Endothelial cell of umbilical vein (primary cell): Measurements from ENCODE around the gene DAB2. TPM values are rescaled to one million over a fixed set of nuclear protein-coding genes. Genes with fewer than 3 reads are reported as not detected.

Experiments used
- BruUV-seq: library from RNA; stranded (reverse); fragments of 400-500 nt; replicated peaks from 2 replicates; lab custom pipeline; 2021; lab: Mats Ljungman, UMichigan
- CTCF ChIA-PET: fragments of 300-600, 350-600 bp; sonication (Branson Sonifier 250); formaldehyde crosslinking; loops from one replicate; lab custom pipeline; 2021; ENCODE audit warnings: antibody characterized with exemption, inconsistent platforms; lab: Charles Lee
- POLR2A ChIA-PET: fragments of 300-600, 350-600 bp; sonication (Branson Sonifier 250); formaldehyde crosslinking; loops from one replicate; lab custom pipeline; 2021; ENCODE audit warnings: antibody characterized with exemption, inconsistent platforms; lab: Charles Lee
- DNase-seq: peaks from one replicate; pipeline ENCODE4 v3.0.0-alpha.2; 2011; ENCODE audit warnings: low read depth, low spot score
- FAIRE-seq: peaks from 2 replicates; lab custom pipeline; 2011; peaks lifted over from hg19 to GRCh38; lab: Jason Lieb, UNC
- H2AFZ ChIP-seq: 2 replicates; pipeline ENCODE4 v1.6.0; 2012; ENCODE audit warnings: low read depth, low read length, control low read depth, inconsistent platforms
- H3K27ac ChIP-seq: 2 replicates; pipeline ENCODE4 v1.5.1; 2011; ENCODE audit warnings: low read depth, mild to moderate bottlenecking, control low read depth, low read length, moderate library complexity; ENCODE audit not compliant: insufficient read depth
- H3K27me3 ChIP-seq, 2 experiments: 2 replicates each; pipeline versions ENCODE4 v1.6.0 to v1.6.1; 2011; ENCODE audit warnings: low read length in 2 of 2, mixed read lengths in 1 of 2; ENCODE audit not compliant: control insufficient read depth in 2 of 2, insufficient read depth in 2 of 2
- H3K36me3 ChIP-seq, 2 experiments: 2 replicates in 1 of 2; 3 replicates in 1 of 2; pipeline ENCODE4 v1.5.1; 2011; ENCODE audit warnings: low read length in 2 of 2, mild to moderate bottlenecking in 1 of 2, moderate library complexity in 1 of 2; ENCODE audit not compliant: control insufficient read depth in 2 of 2, insufficient read depth in 2 of 2; ENCODE audit errors: extremely low read depth in 1 of 2
- H3K4me1 ChIP-seq: 3 replicates; pipeline ENCODE4 v1.5.1; 2011; ENCODE audit warnings: mild to moderate bottlenecking, low read length; ENCODE audit not compliant: control insufficient read depth, insufficient read depth; ENCODE audit errors: extremely low read depth
- H3K4me2 ChIP-seq: 2 replicates; pipeline ENCODE4 v1.6.1; 2011; ENCODE audit warnings: low read length, control low read depth, mixed read lengths; ENCODE audit not compliant: insufficient read depth
- H3K4me3 ChIP-seq, 3 experiments: fragments of 200-600 bp in 1 of 3; sonication (generic), shearing (Covaris generic) in 1 of 3; replicated peaks in 1 of 3; 2 replicates each; pipeline ENCODE4 v1.5.1; 2011 to 2016; ENCODE audit warnings: control low read depth in 3 of 3, low read length in 3 of 3, mild to moderate bottlenecking in 2 of 3, inconsistent platforms in 1 of 3, low read depth in 1 of 3, moderate library complexity in 1 of 3; ENCODE audit not compliant: insufficient read depth in 1 of 3
- H3K79me2 ChIP-seq: 2 replicates; pipeline ENCODE4 v1.6.0; 2012; ENCODE audit warnings: low read length, inconsistent platforms; ENCODE audit not compliant: control insufficient read depth, insufficient read depth
- H3K9ac ChIP-seq: replicated peaks from 2 replicates; pipeline ENCODE3; 2011; ENCODE audit warnings: low read length, control low read depth; ENCODE audit not compliant: insufficient read depth; ENCODE audit errors: extremely low read depth
- H3K9me1 ChIP-seq: replicated peaks from 3 replicates; pipeline ENCODE4 v1.6.0; 2011; ENCODE audit warnings: mild to moderate bottlenecking, low read length; ENCODE audit not compliant: control insufficient read depth, insufficient read depth; ENCODE audit errors: extremely low read depth
- H3K9me3 ChIP-seq: replicated peaks from 2 replicates; pipeline ENCODE4 v1.5.1; 2012; ENCODE audit warnings: low read length, inconsistent platforms; ENCODE audit not compliant: control insufficient read depth, insufficient read depth
- H4K20me1 ChIP-seq: replicated peaks from 2 replicates; pipeline ENCODE3; 2011; ENCODE audit warnings: mild to moderate bottlenecking, low read length; ENCODE audit not compliant: control insufficient read depth, insufficient read depth; ENCODE audit errors: extremely low read depth
- CTCF ChIP-seq, 2 donors: IDR thresholded peaks; 1 replicate in 1 of 2; 2 replicates in 1 of 2; pipeline ENCODE4 v1.5.1; 2011; ENCODE audit warnings: low read length in 2 of 2, mild to moderate bottlenecking in 2 of 2, moderate library complexity in 2 of 2, control low read depth in 1 of 2, inconsistent platforms in 1 of 2, low read depth in 1 of 2; ENCODE audit not compliant: insufficient read depth in 1 of 2; ENCODE audit errors: extremely low read depth in 1 of 2
- EZH2 ChIP-seq: IDR thresholded peaks from 2 replicates; pipeline ENCODE4 v1.6.1; 2012; ENCODE audit warnings: borderline replicate concordance, low read depth, mild to moderate bottlenecking, moderate library complexity, low read length, inconsistent platforms; ENCODE audit not compliant: severe bottlenecking
- FOS ChIP-seq: IDR thresholded peaks from 2 replicates; pipeline ENCODE4 v1.6.1; 2011; ENCODE audit warnings: mild to moderate bottlenecking, low read length, moderate library complexity, borderline replicate concordance; ENCODE audit not compliant: insufficient read depth
- GATA2 ChIP-seq: IDR thresholded peaks from 2 replicates; pipeline ENCODE4 v1.7.0; 2011; ENCODE audit warnings: low read depth, mild to moderate bottlenecking, moderate library complexity, mixed read lengths, low read length; ENCODE audit not compliant: insufficient read length, insufficient read depth
- JUN ChIP-seq: IDR thresholded peaks from 2 replicates; pipeline ENCODE4 v1.6.1; 2011; ENCODE audit warnings: borderline replicate concordance, low read depth; ENCODE audit not compliant: insufficient read length, insufficient read depth
- MAX ChIP-seq: IDR thresholded peaks from 2 replicates; pipeline ENCODE4 v1.6.1; 2011; ENCODE audit not compliant: insufficient read depth, insufficient read length
- MYC ChIP-seq: IDR thresholded peaks from one replicate; pipeline ENCODE4 v1.6.1; 2011; ENCODE audit warnings: mild to moderate bottlenecking, low read depth, low read length
- POLR2A ChIP-seq: IDR thresholded peaks from 2 replicates; pipeline ENCODE4 v1.6.1; 2012; ENCODE audit warnings: low read depth, mild to moderate bottlenecking, control low read depth, low read length
- POLR2AphosphoS5 ChIP-seq: IDR thresholded peaks from 2 replicates; pipeline ENCODE4 v1.6.1; 2012; ENCODE audit warnings: low read depth, mild to moderate bottlenecking, control low read depth, low read length, moderate library complexity; ENCODE audit not compliant: insufficient read depth
- dilution Hi-C: fragments of 300-500 bp; cut with MboI; formaldehyde crosslinking; loops from one replicate; pipeline ENCODE4 v1.15.0; 2019; ENCODE audit warnings: low sequenced_read_pairs; ENCODE audit not compliant: extremely low pct_ligation_motif_present
- intact Hi-C: fragments of 100-400 bp; cut with micrococcal nuclease; formaldehyde crosslinking; loops from one replicate; pipeline ENCODE4 v1.10.0; 2022
- polyA plus RNA-seq, 4 experiments: library from polyadenylated mRNA; depleted of rRNA in 3 of 4; stranded (reverse) in 3 of 4; unstranded in 1 of 4; fragments of >200 nt; gene quantifications; 2 replicates each; pipeline versions ENCODE4 v1.2.1 to v1.2.3, GENCODE V29; 2011 to 2012; ENCODE audit warnings: missing spikeins in 1 of 4
- total RNA-seq: library from RNA; stranded (reverse); gene quantifications from 2 replicates; pipeline ENCODE4 v1.2.3, GENCODE V29; 2021

DAB2 gene
- total and polyA plus RNA-seq, 2 donors (not counting 3 experiments of a cell fraction or from before 2014, with no cell fraction given): 168 to 283 TPM

DNA sequence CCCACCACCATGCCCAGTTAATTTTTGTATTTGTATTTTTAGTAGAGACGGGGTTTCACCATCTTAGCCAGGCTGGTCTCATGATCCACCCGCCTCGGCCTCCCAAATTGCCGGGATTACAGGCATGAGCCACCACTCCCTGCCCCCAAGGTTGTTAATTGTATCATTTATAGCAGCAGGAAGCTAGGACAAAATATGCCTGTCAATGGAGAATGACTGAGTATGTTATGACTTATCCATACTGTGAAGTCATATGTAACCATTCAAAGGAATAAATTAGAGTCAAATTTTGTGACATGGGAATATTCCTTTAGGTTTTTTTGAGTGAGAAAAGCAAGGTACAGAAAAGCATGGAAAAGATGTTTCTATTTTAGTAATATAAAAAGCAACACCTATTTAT lies 3.9 kb upstream of the DAB2 start:
- no peak for FAIRE-seq
- no TSS peak for BruUV-seq
- DNase-seq: peak; percentile 83

DNA sequence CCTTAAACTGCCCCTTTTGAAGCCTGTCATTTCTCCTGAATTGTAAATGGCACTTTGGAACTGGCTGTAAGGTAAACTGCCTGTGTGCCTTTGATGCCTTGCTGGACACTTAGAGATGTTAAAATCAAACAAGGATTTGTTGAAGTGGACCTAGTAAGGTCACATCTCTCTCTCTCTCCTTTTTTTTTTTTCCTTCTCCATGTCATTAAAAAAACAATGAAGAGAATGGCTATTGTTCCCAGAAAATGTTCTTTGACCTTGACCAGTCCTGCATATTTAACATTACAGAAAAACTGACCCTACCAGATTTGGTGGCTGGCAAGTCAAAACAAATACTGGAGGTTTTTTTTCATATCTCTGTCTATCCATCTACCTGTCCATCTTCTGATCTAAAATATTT lies 2.9 kb upstream of the DAB2 start:
- Histone ChIP-seq H3K9me3 (no peaks in the 10 kb centered on the region), H2AFZ (peak overlapping the region; percentile 76), H3K79me2 (peaks cover 20% of the 10 kb centered on the region), H3K9me1 (no peaks in the 10 kb centered on the region), H3K4me2 (peak overlapping the region; percentile 68), H3K36me3 (no peaks in the 10 kb centered on the region), H3K27ac (peak overlapping the region; percentile 91), H3K4me1 (peaks cover 37% of the 10 kb centered on the region), H3K4me3 (no peak overlapping the region), H3K27me3 (no peaks in the 10 kb centered on the region), H3K9ac (peak overlapping the region; percentile 52), H4K20me1 (no peaks in the 10 kb centered on the region)
- POLR2A ChIA-PET: no interaction called here
- BruUV-seq: no TSS peak
- dilution Hi-C loops: no loop called here
- DNase-seq (peak; percentile 84), FAIRE-seq (peak; percentile 85)
- CTCF ChIA-PET: interaction anchor here (1.5 to 8.4 kb wide), 3 partner anchors 74 to 120 kb away, joined by 4 to 210 read pairs (median 4); no protein-coding TSS in a partner anchor
- intact Hi-C loops: loop anchor here (2.0 to 10.0 kb wide), 3 partner anchors 49 to 1261 kb away; partner anchors contain the start of gene RICTOR
- TF ChIP-seq CTCF (IDR thresholded peaks at IDR 0.05; ENCODE audit: extremely low read depth in 1 of 2, insufficient read depth in 1 of 2, low read depth in 1 of 2, low read length in 2 of 2) (no peak), JUN (peak; percentile 61), POLR2A (no peak), POLR2AphosphoS5 (no peak), EZH2 (no peak), FOS (no peak), MAX (no peak)

More for the DNA sequence above, 3.9 kb upstream of the DAB2 start:
- no peaks in the 10 kb centered on the region for H3K27me3 ChIP-seq
- H3K9me3 ChIP-seq: no peaks in the 10 kb centered on the region
- H3K4me3 ChIP-seq: no peak overlapping the region
- TF ChIP-seq EZH2 (no peak), POLR2A (no peak), FOS (no peak), POLR2AphosphoS5 (no peak), JUN (peak; percentile 99), GATA2 (no peak), MYC (no peak), MAX (no peak)
- H3K9ac ChIP-seq: no peak overlapping the region
- CTCF ChIA-PET: no interaction called here
- POLR2A ChIA-PET: no interaction called here
- no peaks in the 10 kb centered on the region for H3K9me1 ChIP-seq
- no peak overlapping the region for H2AFZ ChIP-seq
- H4K20me1 ChIP-seq: no peaks in the 10 kb centered on the region
- no peaks in the 10 kb centered on the region for H3K36me3 ChIP-seq
- no peak overlapping the region for H3K27ac ChIP-seq
- intact Hi-C loops: loop anchor here (10.0 kb wide), 1 partner anchor 354 kb away; the partner anchor contains the start of gene RICTOR
- H3K79me2 ChIP-seq: peaks cover 10% of the 10 kb centered on the region
- H3K4me2 ChIP-seq: no peak overlapping the region
- H3K4me1 ChIP-seq: peaks cover 31% of the 10 kb centered on the region
- dilution Hi-C loops: no loop called here
